22Rv1 (cell line): ENCODE data around the gene AIDA.
"Not testable (repeated sequence)": the region's sequence is repeated elsewhere in the genome, so short reads cannot be mapped to it uniquely, and the experiment has no call there.

Experiments used
- ZFX ChIP-seq: fragments of 450-650 bp; IDR thresholded peaks from 2 replicates; pipeline ENCODE4 v1.6.1; 2017; ENCODE audit warnings: antibody characterized with exemption, borderline replicate concordance
- TF ChIP-seq, protein P1 (sequence below): fragments of 450-650 bp; IDR thresholded peaks from 2 replicates; pipeline ENCODE4 v1.5.1; 2017; ENCODE audit warnings: mild to moderate bottlenecking

DNA sequence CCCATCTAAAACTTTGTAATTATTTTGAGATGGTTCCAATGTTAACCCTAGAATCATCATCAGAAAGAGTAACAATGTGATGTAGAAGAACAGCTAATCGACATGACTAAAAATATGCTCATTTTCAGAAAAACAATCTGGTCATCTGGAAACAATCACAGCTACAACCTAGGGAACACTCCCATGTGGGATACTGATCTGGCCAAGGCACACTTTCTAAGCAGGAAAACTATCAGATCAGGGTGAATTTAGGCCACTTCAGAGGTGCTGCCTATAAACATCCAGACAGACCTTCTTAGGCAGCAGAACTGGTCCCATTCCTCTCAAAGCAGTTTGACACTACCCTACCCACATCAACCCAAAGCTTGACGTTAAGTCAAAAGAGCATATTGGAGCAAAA, 43.2 kb downstream of the AIDA start:
- TF ChIP-seq, protein P1, sequence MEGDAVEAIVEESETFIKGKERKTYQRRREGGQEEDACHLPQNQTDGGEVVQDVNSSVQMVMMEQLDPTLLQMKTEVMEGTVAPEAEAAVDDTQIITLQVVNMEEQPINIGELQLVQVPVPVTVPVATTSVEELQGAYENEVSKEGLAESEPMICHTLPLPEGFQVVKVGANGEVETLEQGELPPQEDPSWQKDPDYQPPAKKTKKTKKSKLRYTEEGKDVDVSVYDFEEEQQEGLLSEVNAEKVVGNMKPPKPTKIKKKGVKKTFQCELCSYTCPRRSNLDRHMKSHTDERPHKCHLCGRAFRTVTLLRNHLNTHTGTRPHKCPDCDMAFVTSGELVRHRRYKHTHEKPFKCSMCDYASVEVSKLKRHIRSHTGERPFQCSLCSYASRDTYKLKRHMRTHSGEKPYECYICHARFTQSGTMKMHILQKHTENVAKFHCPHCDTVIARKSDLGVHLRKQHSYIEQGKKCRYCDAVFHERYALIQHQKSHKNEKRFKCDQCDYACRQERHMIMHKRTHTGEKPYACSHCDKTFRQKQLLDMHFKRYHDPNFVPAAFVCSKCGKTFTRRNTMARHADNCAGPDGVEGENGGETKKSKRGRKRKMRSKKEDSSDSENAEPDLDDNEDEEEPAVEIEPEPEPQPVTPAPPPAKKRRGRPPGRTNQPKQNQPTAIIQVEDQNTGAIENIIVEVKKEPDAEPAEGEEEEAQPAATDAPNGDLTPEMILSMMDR = not testable (repeated sequence)
- TF ChIP-seq ZFX = not testable (repeated sequence)
